HCT116 (cell line): Measurements from ENCODE around the gene TAF12. TPM values are rescaled to one million over a fixed set of nuclear protein-coding genes. Genes with fewer than 3 reads are reported as not detected.

Experiments used
- ATAC-seq: fragments of 200-7000 bp; cut with Tn5 transposase; 2 replicates; pipeline ENCODE4 v1.9.1; 2020; ENCODE audit warnings: mild to moderate bottlenecking, moderate library complexity
- BruUV-seq: library from RNA; stranded (reverse); fragments of 400-500 nt; replicated peaks from 2 replicates; lab custom pipeline; 2021; lab: Mats Ljungman, UMichigan
- CTCF ChIA-PET: fragments of 300-600 bp; sonication (Branson Sonifier 250); formaldehyde crosslinking; loops from one replicate; lab custom pipeline; 2021; ENCODE audit warnings: antibody characterized with exemption; lab: Charles Lee
- POLR2A ChIA-PET: fragments of 300-600, 350-600 bp; sonication (Branson Sonifier 250); formaldehyde crosslinking; loops from one replicate; lab custom pipeline; 2021; ENCODE audit warnings: antibody characterized with exemption; lab: Charles Lee
- RAD21 ChIA-PET, 2 experiments: fragments of 300-600 bp; sonication (Branson Sonifier 250); formaldehyde crosslinking; loops; one replicate each; lab custom pipeline; 2023; ENCODE audit warnings: low total read pairs in 2 of 2; ENCODE audit not compliant: uncharacterized antibody in 2 of 2, unreplicated experiment in 2 of 2, low non-redundant PET in 1 of 2; lab: Charles Lee
- DNase-seq: peaks from one replicate; pipeline ENCODE4 v3.0.0-alpha.2; 2010; ENCODE audit warnings: low read depth, low spot score
- H2AFZ ChIP-seq: fragments of 200-600 bp; shearing (Covaris generic), sonication (generic); 2 replicates; pipeline ENCODE4 v1.6.1; 2017; ENCODE audit warnings: low read depth, mixed run types, mixed read lengths, antibody characterized with exemption, low read length; ENCODE audit not compliant: poor library complexity, severe bottlenecking
- H3K27ac ChIP-seq: 2 replicates; pipeline ENCODE4 v1.5.1; 2012; ENCODE audit warnings: low read depth, low read length
- H3K27me3 ChIP-seq: fragments of 200-600 bp; sonication (generic); 2 replicates; pipeline ENCODE4 v1.6.1; 2016; ENCODE audit warnings: mixed run types, low read length, mixed read lengths; ENCODE audit not compliant: insufficient read depth
- H3K36me3 ChIP-seq, 2 experiments: fragments of 200-500 bp in 1 of 2; fragments of 200-600 bp in 1 of 2; sonication (Bioruptor generic) in 1 of 2; sonication (generic) in 1 of 2; 2 replicates each; pipeline versions ENCODE4 v1.5.1 to v1.6.1; 2014 to 2016; ENCODE audit warnings: low read length in 2 of 2, inconsistent platforms in 1 of 2, mixed read lengths in 1 of 2, mixed run types in 1 of 2; ENCODE audit not compliant: insufficient read depth in 2 of 2, control insufficient read depth in 1 of 2
- H3K4me1 ChIP-seq, 2 experiments: fragments of 200-600 bp in 1 of 2; sonication (generic) in 1 of 2; 2 replicates each; pipeline versions ENCODE4 v1.5.1 to v1.6.1; 2012 to 2017; ENCODE audit warnings: low read length in 2 of 2, inconsistent platforms in 1 of 2, mild to moderate bottlenecking in 1 of 2, mixed read lengths in 1 of 2, mixed run types in 1 of 2, moderate library complexity in 1 of 2; ENCODE audit not compliant: insufficient read depth in 2 of 2, control insufficient read depth in 1 of 2
- H3K4me2 ChIP-seq: fragments of 200-600 bp; sonication (generic); 2 replicates; pipeline ENCODE4 v1.6.1; 2017; ENCODE audit warnings: mixed run types, low read length, mixed read lengths
- H3K4me3 ChIP-seq, 2 experiments: fragments of 200-600 bp in 1 of 2; sonication (generic) in 1 of 2; replicated peaks in 1 of 2; 2 replicates each; pipeline ENCODE4 v1.5.1; 2011 to 2016; ENCODE audit warnings: low read length in 2 of 2, control low read depth in 1 of 2, low read depth in 1 of 2, mild to moderate bottlenecking in 1 of 2, mixed read lengths in 1 of 2, mixed run types in 1 of 2
- H3K79me2 ChIP-seq: fragments of 200-600 bp; sonication (generic); 2 replicates; pipeline ENCODE4 v1.6.1; 2017; ENCODE audit warnings: mild to moderate bottlenecking, mixed run types, low read length, moderate library complexity, mixed read lengths; ENCODE audit not compliant: insufficient read depth
- H3K9ac ChIP-seq: fragments of 200-600 bp; sonication (generic); 2 replicates; pipeline ENCODE4 v1.6.1; 2016; ENCODE audit warnings: low read length, mixed read lengths
- H3K9me2 ChIP-seq: fragments of 200-600 bp; sonication (generic), shearing (Covaris generic); 2 replicates; pipeline ENCODE4 v1.6.1; 2017; ENCODE audit warnings: mixed run types, mild to moderate bottlenecking, moderate library complexity; ENCODE audit not compliant: insufficient read depth
- H3K9me3 ChIP-seq, 2 experiments: fragments of 200-500 bp in 1 of 2; fragments of 200-600 bp in 1 of 2; sonication (Bioruptor generic) in 1 of 2; sonication (generic) in 1 of 2; 2 replicates each; pipeline ENCODE4 v1.6.1; 2014 to 2017; ENCODE audit warnings: low read length in 2 of 2, mixed read lengths in 2 of 2, inconsistent platforms in 1 of 2, low read depth in 1 of 2, mild to moderate bottlenecking in 1 of 2, mixed run types in 1 of 2, moderate library complexity in 1 of 2; ENCODE audit not compliant: control insufficient read depth in 1 of 2, insufficient read depth in 1 of 2
- H4K20me1 ChIP-seq: fragments of 200-600 bp; sonication (generic), shearing (Covaris generic); 2 replicates; pipeline ENCODE4 v1.6.1; 2017; ENCODE audit warnings: mixed run types, mild to moderate bottlenecking, moderate library complexity; ENCODE audit not compliant: insufficient read depth
- ATF3 ChIP-seq: IDR thresholded peaks from 2 replicates; pipeline ENCODE4 v1.6.1; 2012
- CBX3 ChIP-seq: IDR thresholded peaks from 2 replicates; pipeline ENCODE4 v1.6.1; 2012; ENCODE audit warnings: low read depth
- CEBPB ChIP-seq: IDR thresholded peaks from 2 replicates; pipeline ENCODE4 v1.6.1; 2012; ENCODE audit warnings: low read depth
- CTCF ChIP-seq, 3 experiments: fragments of 200-600 bp in 1 of 3; sonication (generic) in 1 of 3; IDR thresholded peaks in 2 of 3; conservative IDR thresholded peaks in 1 of 3; 2 replicates each; pipeline ENCODE4 v1.5.1; 2012 to 2017; ENCODE audit warnings: low read depth in 2 of 3, low read length in 2 of 3, antibody characterized with exemption in 1 of 3, borderline replicate concordance in 1 of 3, control low read depth in 1 of 3, mild to moderate bottlenecking in 1 of 3, mixed read lengths in 1 of 3, mixed run types in 1 of 3, moderate library complexity in 1 of 3; ENCODE audit not compliant: insufficient read depth in 1 of 3
- ELF1 ChIP-seq: IDR thresholded peaks from 2 replicates; pipeline ENCODE4 v1.6.1; 2012; ENCODE audit warnings: low read depth, borderline replicate concordance
- EZH2 ChIP-seq: fragments of 200-600 bp; sonication (generic); IDR thresholded peaks from 2 replicates; pipeline ENCODE4 v1.6.1; 2017; ENCODE audit warnings: antibody characterized with exemption, mixed run types
- EZH2phosphoT487 ChIP-seq: fragments of 200-600 bp; IDR thresholded peaks from 2 replicates; pipeline ENCODE4 v1.6.1; 2018; ENCODE audit warnings: antibody characterized with exemption, borderline replicate concordance
- FOSL1 ChIP-seq: IDR thresholded peaks from 2 replicates; pipeline ENCODE4 v1.6.1; 2012; ENCODE audit warnings: low read depth
- MAX ChIP-seq: IDR thresholded peaks from 2 replicates; pipeline ENCODE4 v1.6.1; 2012
- POLR2A ChIP-seq: IDR thresholded peaks from 2 replicates; pipeline ENCODE4 v1.7.0; 2011; ENCODE audit warnings: borderline replicate concordance; ENCODE audit not compliant: insufficient read depth, insufficient read length; ENCODE audit errors: extremely low read depth
- SP1 ChIP-seq: IDR thresholded peaks from 2 replicates; pipeline ENCODE4 v1.6.1; 2012; ENCODE audit warnings: low read depth
- ZBTB33 ChIP-seq: IDR thresholded peaks from 2 replicates; pipeline ENCODE4 v1.6.1; 2011; ENCODE audit warnings: mild to moderate bottlenecking, low read length, moderate library complexity; ENCODE audit not compliant: insufficient replicate concordance; ENCODE audit errors: extremely low read depth
- ZFX ChIP-seq: fragments of 450-650 bp; IDR thresholded peaks from 2 replicates; pipeline ENCODE4 v1.6.1; 2017
- ZNF274 ChIP-seq: fragments of 200-500 bp; sonication (Bioruptor generic); IDR thresholded peaks from 2 replicates; pipeline ENCODE4 v1.6.1; 2014; ENCODE audit warnings: mild to moderate bottlenecking, low read depth, low read length, inconsistent platforms
- intact Hi-C: fragments of 100-400 bp; cut with micrococcal nuclease; formaldehyde crosslinking; loops from 2 replicates; pipeline ENCODE4 v1.10.0; 2022
- total RNA-seq: library from RNA; stranded (reverse); gene quantifications from one replicate; pipeline ENCODE4 v1.2.1, GENCODE V29; 2021; ENCODE audit not compliant: unreplicated experiment

TAF12 gene
- total RNA-seq, 1 experiment from 2014 or later: 39.0 TPM

GRCh38 chr1:28604411-28604810, 38.5 kb downstream of the TAF12 start:
- H3K4me1 ChIP-seq: peaks cover 17 to 25% of the 10 kb centered on the region in 2 experiments
- TF ChIP-seq SP1 (no peak), ZNF274 (no peak), ATF3 (no peak), CEBPB (no peak), FOSL1 (no peak), MAX (no peak), ZFX (no peak), ZBTB33 (no peak), CBX3 (no peak), EZH2 (no peak), POLR2A (no peak), CTCF (IDR thresholded peaks at IDR 0.05 in 2 of 3, conservative IDR thresholded peaks at IDR 0.05 in 1 of 3; ENCODE audit: borderline replicate concordance in 1 of 3, insufficient read depth in 1 of 3, low read depth in 2 of 3, low read length in 2 of 3) (no peak), EZH2phosphoT487 (no peak), ELF1 (no peak)
- no peaks in the 10 kb centered on the region for H3K9me3 ChIP-seq
- no peaks in the 10 kb centered on the region for H3K9me2 ChIP-seq
- no peaks in the 10 kb centered on the region for H4K20me1 ChIP-seq
- peaks cover 12 to 29% of the 10 kb centered on the region in 2 experiments for H3K36me3 ChIP-seq
- ChIA-PET RAD21 (no interaction called here), CTCF (interaction anchor here (2.5 kb wide), 1 partner anchor 88 kb away, joined by 28 read pairs; no protein-coding TSS in a partner anchor), POLR2A (interaction anchor here (0.9 kb wide), 1 partner anchor 23 kb away, joined by 3 read pairs; no protein-coding TSS in a partner anchor)
- H3K4me3 ChIP-seq: no peak overlapping the region
- H3K27ac ChIP-seq: no peak overlapping the region
- no TSS peak for BruUV-seq
- H3K4me2 ChIP-seq: no peak overlapping the region
- ATAC-seq: no peak
- no peak for DNase-seq
- no peak overlapping the region for H3K9ac ChIP-seq
- no peaks in the 10 kb centered on the region for H3K79me2 ChIP-seq
- no peak overlapping the region for H2AFZ ChIP-seq
- H3K27me3 ChIP-seq: no peaks in the 10 kb centered on the region
- intact Hi-C loops: loop anchor here (5.0 kb wide), 2 partner anchors 247 to 747 kb away; no protein-coding TSS in a partner anchor
